H1 (cell line): ENCODE results near the gene LFNG. TPM values are rescaled to one million over a fixed set of nuclear protein-coding genes. Genes with fewer than 3 reads are reported as not detected.

Source experiments
- ATF2 ChIP-seq: IDR thresholded peaks from 2 replicates; pipeline ENCODE4 v1.6.1; 2012; ENCODE audit warnings: low read length, inconsistent platforms
- MAX ChIP-seq: IDR thresholded peaks from 2 replicates; pipeline ENCODE4 v1.6.1; 2012; ENCODE audit warnings: inconsistent platforms
- RXRA ChIP-seq: IDR thresholded peaks from 2 replicates; pipeline ENCODE4 v1.6.1; 2011; ENCODE audit warnings: low read depth, mild to moderate bottlenecking, low read length, moderate library complexity; ENCODE audit not compliant: insufficient read depth
- polyA plus RNA-seq, 7 experiments: library from polyadenylated mRNA; depleted of rRNA in 3 of 7; stranded (reverse) in 5 of 7; unstranded in 2 of 7; fragments of >200 nt in 5 of 7; fragments of 200-250 nt in 2 of 7; gene quantifications; 1 replicate in 5 of 7; 2 replicates in 1 of 7; 4 replicates in 1 of 7; pipeline versions ENCODE4 v1.2.1 to v1.2.3, GENCODE V29; 2011 to 2013; ENCODE audit warnings: missing spikeins in 2 of 7, mixed read lengths in 2 of 7
- total RNA-seq: library from RNA; stranded (reverse); fragmentation: NEBNext Ultra II Directional; extraction: Animal tissue kit (Norgen Biotek cat#: 25700); gene quantifications from 2 replicates; pipeline ENCODE4 v1.2.1, GENCODE V29; 2021

LFNG gene
- total and polyA plus RNA-seq, 2 of the 8 experiments (the other 6 are each of a cell fraction or from before 2014, with no cell fraction given), result 31.6 to 35.6 TPM

GRCh38 chr7:2540641-2541051, 21.1 kb downstream of the LFNG start (continued):
- TF ChIP-seq MAX, result no peak
- no peak for TF ChIP-seq RXRA
- TF ChIP-seq ATF2, result no peak
- TF ChIP-seq, all 59 proteins: peak for 0
